Measurements from ENCODE around the gene IPO8.

- TF ChIP-seq POLR2A (IDR thresholded peaks at IDR 0.05) (no peak), CTCF (IDR thresholded peaks at IDR 0.05) (no peak), EP300 (IDR thresholded peaks at IDR 0.05) (no peak)
Measured at GRCh38 chr12:30602678-30603077, 93.0 kb downstream of the IPO8 start.
